T-helper 17 cell (primary cell): ENCODE measurements around the gene SLC19A2. TPM values are rescaled to one million over a fixed set of nuclear protein-coding genes. Genes with fewer than 3 reads are reported as not detected.

ENCODE experiments used
- ATAC-seq: fragments of 150-1000 bp; cut with Tn5 transposase; 2 replicates; pipeline ENCODE4 v1.10.0; 2021; ENCODE audit warnings: mild to moderate bottlenecking, moderate library complexity
- DNase-seq, 3 donors: peaks; one replicate each; pipeline versions ENCODE4 v3.0.0 to v3.0.0-alpha.2; 2020 to 2021
- H3K9me3 ChIP-seq: one replicate; pipeline ENCODE4 v1.7.0; 2013; ENCODE audit warnings: low read length, mild to moderate bottlenecking; ENCODE audit not compliant: control insufficient read depth, poor library complexity, severe bottlenecking
- H3K27ac Mint-ChIP-seq: one replicate; pipeline ENCODE4 v1.8.0; 2022; ENCODE audit warnings: mild to moderate bottlenecking, moderate library complexity, mixed read lengths
- H3K27me3 Mint-ChIP-seq: one replicate; pipeline ENCODE4 v1.8.0; 2022; ENCODE audit warnings: mixed read lengths
- H3K36me3 Mint-ChIP-seq: one replicate; pipeline ENCODE4 v1.8.0; 2022; ENCODE audit warnings: low read depth, mixed read lengths
- H3K4me1 Mint-ChIP-seq: one replicate; pipeline ENCODE4 v1.8.0; 2022; ENCODE audit warnings: mild to moderate bottlenecking, mixed read lengths
- H3K4me3 Mint-ChIP-seq: one replicate; pipeline ENCODE4 v1.8.0; 2022; ENCODE audit warnings: mild to moderate bottlenecking, moderate library complexity, mixed read lengths
- total RNA-seq, 4 donors: library from RNA in 2 of 4; stranded (reverse) in 2 of 4; gene quantifications; one replicate each; pipeline ENCODE4 v1.2.3 and lab custom pipeline; 2022 to 2026

SLC19A2 gene
- total RNA-seq, 2 donors from 2014 or later = 2.5 to 2.9 TPM

GRCh38 chr1:169479363-169480066, 6.2 kb downstream of the SLC19A2 start:
- Mint-ChIP-seq H3K36me3 (no peaks in the 10 kb centered on the region), H3K4me3 (no peak overlapping the region), H3K27me3 (no peaks in the 10 kb centered on the region), H3K27ac (no peak overlapping the region), H3K4me1 (peaks cover 22% of the 10 kb centered on the region)
- no peaks in the 10 kb centered on the region for H3K9me3 ChIP-seq
- DNase-seq (no peak), ATAC-seq (no peak)

- peaks cover 18% of the 10 kb centered on the region for H3K4me1 Mint-ChIP-seq
- H3K36me3 Mint-ChIP-seq = no peaks in the 10 kb centered on the region
- ATAC-seq (no peak), DNase-seq (no peak)
- peak overlapping the region; percentile 60 for H3K27ac Mint-ChIP-seq
- H3K9me3 ChIP-seq = no peaks in the 10 kb centered on the region
- H3K4me3 Mint-ChIP-seq = no peak overlapping the region
- no peaks in the 10 kb centered on the region for H3K27me3 Mint-ChIP-seq
Observed at GRCh38 chr1:169478094-169478672, 7.6 kb downstream of the SLC19A2 start.

DNA sequence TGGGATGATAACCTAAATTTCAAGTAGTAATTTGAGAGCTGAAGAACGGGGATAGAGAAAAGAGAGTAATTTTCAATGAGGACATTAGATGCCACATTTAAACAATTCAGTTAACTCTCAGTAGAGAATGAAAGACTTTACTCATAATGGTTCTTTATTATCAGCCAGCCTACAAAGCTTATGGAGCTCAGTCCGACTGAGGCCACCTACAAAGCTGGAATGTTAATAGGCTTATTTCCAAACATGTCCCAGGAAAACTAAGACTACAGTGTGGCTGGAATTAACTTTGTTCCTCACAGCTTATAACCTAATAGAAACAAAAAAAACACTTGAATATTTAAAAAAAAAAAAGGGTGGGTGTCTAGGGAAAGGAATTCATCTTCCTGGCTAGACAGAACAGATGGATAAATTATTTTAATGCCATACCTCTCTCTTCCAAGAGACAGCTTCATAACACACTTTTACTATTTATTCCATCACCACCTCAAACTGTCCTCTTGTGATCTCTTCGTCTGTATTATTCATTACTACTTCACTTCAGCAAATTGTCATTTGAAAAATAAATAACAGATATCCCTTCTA, 9.8 kb downstream of the SLC19A2 start:
- Mint-ChIP-seq H3K27ac (no peak overlapping the region), H3K27me3 (no peaks in the 10 kb centered on the region), H3K36me3 (no peaks in the 10 kb centered on the region), H3K4me3 (no peak overlapping the region), H3K4me1 (peaks cover 12% of the 10 kb centered on the region)
- H3K9me3 ChIP-seq = no peaks in the 10 kb centered on the region
- ATAC-seq = no peak
- DNase-seq = no peak

DNA sequence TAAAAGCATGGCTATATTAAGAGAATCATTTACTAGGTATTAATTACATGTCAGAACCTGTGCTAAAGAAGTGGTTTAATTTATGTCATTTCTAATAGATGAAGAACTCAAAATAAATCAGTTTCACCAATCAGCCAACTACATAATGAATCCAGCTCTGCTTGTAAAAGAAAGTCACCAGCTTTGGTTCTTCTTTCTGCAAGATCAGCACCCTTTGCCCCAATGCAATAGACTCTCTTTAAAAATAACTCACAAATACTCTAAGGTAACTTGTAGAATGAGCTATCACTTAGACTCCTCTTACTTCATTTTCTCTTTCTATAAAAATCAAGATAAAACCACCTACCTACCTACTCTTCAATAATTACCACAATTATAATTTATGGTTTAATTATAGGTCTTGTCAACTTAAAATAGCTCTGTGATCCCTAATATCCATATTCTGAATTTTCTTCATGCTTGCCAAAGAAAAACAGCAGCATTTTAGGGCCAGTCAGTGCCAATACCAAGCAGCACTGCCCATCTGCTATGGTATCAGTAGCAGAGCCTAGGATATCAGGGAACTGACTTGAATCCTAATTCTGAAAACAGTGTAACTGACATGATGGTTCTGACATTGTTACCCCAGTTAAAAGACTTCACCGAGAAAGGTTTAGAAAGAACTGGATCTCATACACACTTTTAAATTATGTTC, 11.3 kb downstream of the SLC19A2 start:
- Mint-ChIP-seq H3K4me1 (peaks cover 7% of the 10 kb centered on the region), H3K36me3 (no peaks in the 10 kb centered on the region), H3K27ac (no peak overlapping the region), H3K4me3 (no peak overlapping the region), H3K27me3 (no peaks in the 10 kb centered on the region)
- no peaks in the 10 kb centered on the region for H3K9me3 ChIP-seq
- no peak for DNase-seq
- no peak for ATAC-seq

DNA sequence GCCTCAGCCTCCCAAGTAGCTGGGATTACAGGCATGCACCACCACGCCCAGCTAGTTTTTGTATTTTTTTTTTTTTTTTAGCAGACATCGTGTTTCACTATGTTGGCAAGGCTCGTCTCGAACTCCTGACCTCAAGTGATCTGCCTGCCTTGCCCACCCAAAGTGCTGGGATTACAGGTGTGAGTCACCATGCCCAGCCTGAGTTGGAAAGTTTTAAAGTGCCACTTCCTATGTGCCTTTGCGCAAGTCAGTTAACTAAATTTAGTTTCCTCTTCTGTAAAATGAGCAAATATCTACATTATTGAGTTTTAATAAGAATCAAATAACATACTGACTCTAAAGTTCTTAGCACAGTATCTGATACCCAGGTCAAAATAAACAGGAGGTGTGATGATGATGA, 12.4 kb downstream of the SLC19A2 start:
- Mint-ChIP-seq H3K4me1 (peaks cover 7% of the 10 kb centered on the region), H3K36me3 (no peaks in the 10 kb centered on the region), H3K4me3 (no peak overlapping the region), H3K27me3 (no peaks in the 10 kb centered on the region), H3K27ac (no peak overlapping the region)
- no peak for ATAC-seq
- no peaks in the 10 kb centered on the region for H3K9me3 ChIP-seq
- DNase-seq = no peak

DNA sequence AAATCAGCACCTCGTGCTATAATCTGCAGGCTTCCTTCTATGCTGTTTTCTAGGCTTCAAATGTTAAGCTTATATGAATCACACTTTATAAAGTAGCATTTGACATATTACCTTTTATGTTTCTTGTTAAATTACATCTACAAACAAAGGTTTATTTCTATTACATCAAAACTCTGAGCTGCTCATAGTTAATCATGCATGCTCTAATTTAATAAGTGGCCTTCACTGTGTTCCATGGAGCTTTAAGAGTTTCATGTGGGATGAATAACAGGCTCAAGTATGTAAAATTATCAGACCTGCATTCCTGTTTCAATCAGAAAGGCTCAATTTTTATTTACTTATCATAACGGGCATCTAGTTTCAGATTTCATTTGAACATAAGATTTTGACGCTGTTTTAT, 13.0 kb downstream of the SLC19A2 start:
- DNase-seq = no peak
- H3K9me3 ChIP-seq = no peaks in the 10 kb centered on the region
- no peak overlapping the region for H3K27ac Mint-ChIP-seq
- H3K27me3 Mint-ChIP-seq = no peaks in the 10 kb centered on the region
- peaks cover 7% of the 10 kb centered on the region for H3K4me1 Mint-ChIP-seq
- no peak overlapping the region for H3K4me3 Mint-ChIP-seq
- no peak for ATAC-seq
- no peaks in the 10 kb centered on the region for H3K36me3 Mint-ChIP-seq

DNA sequence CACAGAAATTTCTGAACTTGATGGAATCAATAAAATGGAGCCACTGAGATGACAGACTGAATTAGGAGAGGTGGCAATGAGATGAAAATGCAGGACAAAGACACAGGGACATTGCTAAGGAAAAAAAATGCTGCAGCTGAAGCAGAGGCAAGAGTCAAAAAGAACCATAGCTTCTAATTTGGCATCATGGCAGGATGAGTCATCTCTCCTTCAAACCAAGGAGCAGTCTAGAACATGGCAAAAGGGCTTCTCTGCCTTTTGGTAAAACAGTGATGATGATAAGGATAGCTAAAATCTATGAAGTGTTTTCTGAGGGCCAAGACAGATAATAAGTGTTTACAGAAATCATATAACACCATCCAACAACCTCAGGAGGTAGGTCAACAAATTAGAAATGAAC, 16.8 kb downstream of the SLC19A2 start:
- no peaks in the 10 kb centered on the region for H3K9me3 ChIP-seq
- Mint-ChIP-seq H3K36me3 (peaks cover 3% of the 10 kb centered on the region), H3K27ac (no peak overlapping the region), H3K27me3 (no peaks in the 10 kb centered on the region), H3K4me3 (no peak overlapping the region), H3K4me1 (no peaks in the 10 kb centered on the region)
- no peak for DNase-seq
- ATAC-seq = no peak

GRCh38 chr1:169466259-169467230, 19.2 kb downstream of the SLC19A2 start:
- Mint-ChIP-seq H3K36me3 (peaks cover 3% of the 10 kb centered on the region), H3K4me3 (no peak overlapping the region), H3K27ac (no peak overlapping the region), H3K27me3 (peaks cover under 1% of the 10 kb centered on the region), H3K4me1 (no peaks in the 10 kb centered on the region)
- H3K9me3 ChIP-seq = no peaks in the 10 kb centered on the region
- ATAC-seq = no peak
- no peak for DNase-seq

GRCh38 chr1:169465281-169465680, 20.5 kb downstream of the SLC19A2 start:
- Mint-ChIP-seq H3K4me3 (no peak overlapping the region), H3K27ac (no peak overlapping the region), H3K36me3 (peaks cover 3% of the 10 kb centered on the region), H3K4me1 (peaks cover under 1% of the 10 kb centered on the region), H3K27me3 (peaks cover 7% of the 10 kb centered on the region)
- no peak for ATAC-seq
- no peaks in the 10 kb centered on the region for H3K9me3 ChIP-seq
- DNase-seq = no peak

GRCh38 chr1:169462385-169462784, 23.4 kb downstream of the SLC19A2 start:
- Mint-ChIP-seq H3K36me3 (peaks cover under 1% of the 10 kb centered on the region), H3K4me1 (peaks cover 3% of the 10 kb centered on the region), H3K4me3 (no peak overlapping the region), H3K27me3 (peaks cover 7% of the 10 kb centered on the region), H3K27ac (no peak overlapping the region)
- no peaks in the 10 kb centered on the region for H3K9me3 ChIP-seq
- DNase-seq (no peak), ATAC-seq (no peak)

GRCh38 chr1:169461390-169462000, 24.2 kb downstream of the SLC19A2 start:
- no peaks in the 10 kb centered on the region for H3K9me3 ChIP-seq
- DNase-seq = no peak
- Mint-ChIP-seq H3K4me1 (peaks cover 3% of the 10 kb centered on the region), H3K27me3 (peaks cover 7% of the 10 kb centered on the region), H3K27ac (no peak overlapping the region), H3K36me3 (no peaks in the 10 kb centered on the region), H3K4me3 (no peak overlapping the region)
- ATAC-seq = no peak

GRCh38 chr1:169460191-169460833, 25.4 kb downstream of the SLC19A2 start:
- Mint-ChIP-seq H3K27me3 (peaks cover 7% of the 10 kb centered on the region), H3K27ac (no peak overlapping the region), H3K4me1 (peaks cover 3% of the 10 kb centered on the region), H3K4me3 (no peak overlapping the region), H3K36me3 (no peaks in the 10 kb centered on the region)
- DNase-seq = no peak
- no peaks in the 10 kb centered on the region for H3K9me3 ChIP-seq
- no peak for ATAC-seq
